ENCODE results near the gene LRP4.

The LRP4 gene

DNA sequence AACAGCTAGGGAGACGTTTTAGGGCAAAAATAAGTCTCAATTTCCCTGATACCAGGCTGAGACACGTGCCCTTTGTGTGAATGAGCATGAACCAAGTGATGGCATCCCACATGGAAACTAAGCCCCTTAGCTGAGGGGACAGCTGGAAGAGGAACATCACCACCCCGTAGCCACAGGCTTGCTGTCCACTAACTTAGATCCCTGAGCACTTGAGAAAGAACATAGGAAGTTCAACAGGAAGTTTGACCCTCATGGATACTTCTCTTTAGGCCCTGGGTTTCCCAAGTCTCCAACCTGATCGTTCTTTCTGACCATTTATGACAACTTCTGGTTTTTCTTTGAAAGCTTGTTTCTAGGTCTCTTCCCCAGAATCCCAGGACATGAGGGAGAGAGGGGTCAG, 60.7 kb downstream of the LRP4 start:
- in situ Hi-C loops (cut with MboI; ENCODE audit: low sequenced_read_pairs): no loop called here

DNA sequence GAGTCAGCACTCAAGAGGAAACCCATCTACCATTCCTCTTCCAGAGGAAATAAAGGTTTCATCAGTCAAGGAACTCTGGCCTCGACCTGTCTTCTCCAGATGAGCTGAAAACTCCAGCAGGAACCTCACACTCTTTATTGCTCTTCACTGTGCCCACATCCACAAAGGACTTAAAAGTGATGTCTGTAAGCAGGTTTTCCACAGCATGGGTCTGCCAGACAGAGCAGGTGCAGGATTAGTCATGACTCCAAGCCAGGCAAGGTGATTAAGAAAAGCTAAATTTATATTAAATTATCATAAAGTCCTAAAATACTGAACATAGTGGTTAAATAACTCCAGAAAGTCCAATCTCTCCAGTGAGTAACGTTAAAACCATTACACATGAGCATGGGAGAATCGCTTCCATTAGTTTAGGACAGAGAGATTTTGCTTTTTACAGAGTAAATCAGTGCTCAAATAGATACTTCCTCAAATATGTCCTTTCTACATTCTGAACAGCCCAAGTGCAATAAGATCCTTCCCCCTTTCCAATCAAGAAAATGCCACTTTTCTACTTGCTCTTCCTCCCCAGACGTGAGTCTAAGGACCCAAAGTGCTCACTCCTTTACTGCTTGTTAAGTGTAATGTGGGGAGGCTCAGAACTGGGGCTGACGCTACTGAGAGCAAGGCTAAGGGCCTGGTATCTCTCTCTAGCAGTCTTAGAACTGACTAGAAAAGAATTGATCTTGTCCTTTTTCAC, 61.6 kb downstream of the LRP4 start:
- in situ Hi-C loops (cut with MboI; ENCODE audit: low sequenced_read_pairs): no loop called here

DNA sequence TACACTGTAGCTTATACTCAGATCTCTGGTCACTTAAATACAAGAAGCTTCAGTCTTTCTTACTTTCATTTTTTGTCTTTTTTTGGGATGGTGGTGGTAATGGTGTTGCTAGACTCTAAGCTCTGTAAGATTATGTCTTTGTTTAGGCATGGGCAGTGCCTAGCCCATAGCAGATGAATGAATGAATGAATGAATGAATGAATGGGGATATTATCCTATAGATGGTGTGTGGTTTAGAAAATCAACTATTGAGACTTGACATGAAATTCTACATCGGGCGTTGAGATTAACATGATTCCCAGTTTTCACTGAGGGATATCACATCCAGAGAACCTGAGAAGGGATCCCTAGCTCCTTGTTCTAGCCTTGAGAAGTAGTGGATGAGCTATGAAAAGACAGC, 62.5 kb downstream of the LRP4 start:
- in situ Hi-C loops (cut with MboI; ENCODE audit: low sequenced_read_pairs): no loop called here

DNA sequence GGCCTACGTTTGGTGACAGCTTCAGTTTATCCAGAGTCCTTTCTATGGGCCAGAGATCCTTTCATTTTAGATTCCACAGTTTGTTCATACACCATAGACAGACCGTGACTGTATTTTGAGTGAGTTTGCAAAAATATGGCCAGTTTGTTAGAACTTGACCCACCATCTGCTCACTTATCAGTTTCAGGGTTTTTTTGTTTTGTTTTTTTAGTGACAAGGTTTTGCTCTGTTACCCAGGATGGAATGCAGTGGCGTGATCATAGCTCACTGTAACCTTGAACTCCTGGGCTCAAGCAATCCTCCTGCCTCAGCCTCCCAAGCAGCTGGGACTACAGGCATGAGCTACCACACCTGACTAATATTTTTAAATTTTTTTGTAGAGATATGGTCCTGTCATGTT, 63.2 kb downstream of the LRP4 start:
- in situ Hi-C loops (cut with MboI; ENCODE audit: low sequenced_read_pairs): no loop called here

DNA sequence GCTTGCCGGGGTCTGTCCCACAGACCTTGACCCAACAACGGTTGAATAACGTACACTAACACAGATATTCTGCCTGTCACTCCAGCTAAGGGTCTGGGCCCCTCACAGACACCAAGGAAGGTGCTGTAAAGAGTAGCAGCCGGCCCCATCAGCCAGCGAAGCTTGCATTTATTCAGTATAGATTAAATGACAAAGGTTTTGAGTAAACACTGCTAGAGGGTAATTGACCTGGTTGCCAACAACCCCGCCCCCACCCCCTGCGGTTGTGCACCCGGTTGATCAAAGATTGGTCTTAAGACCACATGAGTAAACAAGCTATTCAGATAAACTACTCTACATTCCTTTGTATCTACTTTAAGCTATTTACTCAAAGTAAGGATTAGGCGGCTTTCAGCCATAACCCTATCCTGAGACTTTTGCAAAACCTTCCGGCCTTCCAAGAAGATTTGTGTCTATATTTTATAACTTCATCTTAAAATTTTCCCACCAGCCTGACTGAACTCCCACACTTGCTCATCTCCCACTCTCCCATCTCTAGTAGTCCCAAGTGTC, 67.4 kb downstream of the LRP4 start:
- in situ Hi-C loops (cut with MboI; ENCODE audit: low sequenced_read_pairs): no loop called here

DNA sequence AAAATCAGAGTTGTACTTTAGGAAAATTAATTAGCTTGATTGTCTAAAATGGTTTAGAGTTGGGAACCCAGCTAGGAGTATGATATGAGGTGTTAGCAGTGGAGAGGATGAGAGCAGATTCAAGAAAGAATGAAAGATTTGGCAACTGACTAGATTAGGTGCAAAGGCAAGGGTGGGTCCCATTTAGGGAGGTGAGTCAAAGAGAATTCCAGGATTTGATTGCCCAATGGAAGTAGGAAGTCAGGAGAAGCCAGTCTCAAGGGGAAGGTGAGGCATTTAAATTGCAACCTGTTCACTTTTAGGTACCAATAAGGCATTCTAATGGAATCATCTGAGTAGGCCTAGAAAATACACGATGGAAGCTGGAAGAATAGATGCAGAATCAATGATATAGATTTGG, 68.7 kb downstream of the LRP4 start:
- in situ Hi-C loops (cut with MboI; ENCODE audit: low sequenced_read_pairs): no loop called here

DNA sequence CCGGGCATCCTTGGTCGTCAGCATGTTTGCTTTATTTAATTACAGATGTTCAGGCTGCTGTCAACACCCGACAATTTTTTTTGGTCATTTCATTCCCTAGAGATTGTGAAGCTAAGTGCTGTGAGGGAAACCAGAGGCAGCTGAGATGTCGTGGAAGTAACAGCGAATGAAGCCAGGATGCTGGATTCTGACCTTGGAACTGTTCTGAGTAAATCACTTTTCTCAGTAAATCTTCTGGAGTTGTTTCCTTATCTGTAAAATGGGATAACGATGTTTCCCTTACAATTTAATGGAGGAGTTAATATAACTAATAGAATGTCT, 71.9 kb downstream of the LRP4 start:
- in situ Hi-C loops (cut with MboI; ENCODE audit: low sequenced_read_pairs): no loop called here

DNA sequence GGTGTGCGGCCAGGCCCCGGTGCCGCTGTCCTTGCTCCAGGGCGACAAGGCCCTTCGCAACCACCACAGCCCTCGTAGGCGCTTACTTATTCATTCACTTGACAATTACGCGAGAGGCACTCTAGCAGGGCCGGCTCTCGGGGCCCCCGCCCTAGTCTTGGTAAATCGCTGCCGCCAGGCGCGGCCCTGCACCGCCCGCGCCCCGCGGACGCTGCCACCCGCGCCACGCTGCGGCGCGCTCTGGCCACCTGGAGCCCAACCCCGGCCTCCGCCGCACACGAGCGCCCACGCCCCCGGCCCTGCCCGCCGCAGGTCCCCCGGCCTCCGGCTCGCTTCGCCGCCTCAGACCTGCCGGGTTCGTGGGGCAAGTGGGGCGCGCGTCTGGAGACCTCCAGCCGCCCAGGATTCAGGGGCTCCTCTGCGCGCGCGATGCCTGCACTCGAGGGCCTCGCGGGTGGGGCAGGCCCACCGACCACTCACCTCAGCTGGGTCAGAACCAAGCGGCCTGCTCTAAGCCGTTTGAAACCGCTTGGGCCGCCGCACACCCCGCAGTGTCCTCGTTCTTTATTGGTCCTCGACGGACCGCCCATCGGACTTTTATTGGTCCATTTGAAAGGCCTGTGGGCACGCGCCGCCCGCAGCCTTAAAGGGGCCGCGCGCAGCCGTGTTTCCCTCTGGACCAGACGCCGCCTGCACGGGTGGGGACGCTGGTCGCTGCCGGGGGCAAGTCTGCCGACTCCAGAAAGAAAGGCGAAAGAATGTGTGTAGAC, 72.4 kb downstream of the LRP4 start, which contains the start of gene CKAP5:
CKAP5 (minus strand) TSS at position 541 of the 770 bp plus-strand sequence. CDS start 25,049 bp downstream, outside the sequence.
- in situ Hi-C loops (cut with MboI; ENCODE audit: low sequenced_read_pairs): no loop called here

DNA sequence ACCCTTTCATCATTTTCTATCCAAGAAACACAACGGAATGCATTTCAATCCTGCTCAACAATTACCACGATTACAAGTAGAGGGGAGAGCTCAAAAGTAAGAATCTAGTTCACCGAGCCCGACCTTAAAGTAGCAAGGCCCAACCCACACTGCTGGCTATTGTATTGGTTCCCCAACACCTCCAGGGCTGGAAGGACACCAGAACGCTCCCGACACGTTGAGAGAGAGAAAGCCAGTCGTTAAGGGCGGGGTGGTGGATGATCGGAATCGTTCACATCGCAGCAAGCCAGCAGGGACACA, 73.0 kb downstream of the LRP4 start:
- in situ Hi-C loops (cut with MboI; ENCODE audit: low sequenced_read_pairs): no loop called here

DNA sequence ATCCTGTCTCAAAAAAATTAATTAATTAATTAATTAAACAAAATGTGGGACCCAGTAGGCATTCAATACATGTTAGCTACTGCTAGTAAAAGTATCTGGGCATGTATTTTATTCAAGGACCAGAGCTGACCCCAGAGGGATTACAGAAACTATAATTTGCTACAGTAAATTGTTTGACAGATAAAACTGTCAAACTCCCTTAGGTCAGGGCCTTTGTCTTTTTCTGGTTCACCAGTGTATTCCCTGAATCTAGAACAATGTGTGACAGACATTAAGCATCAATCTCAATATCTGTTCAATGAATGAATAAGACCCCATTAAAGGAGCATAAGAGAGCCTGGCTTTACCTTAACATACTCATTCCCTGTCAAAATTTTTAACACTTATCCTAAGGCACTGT, 78.2 kb downstream of the LRP4 start:
- in situ Hi-C loops (cut with MboI; ENCODE audit: low sequenced_read_pairs): no loop called here

DNA sequence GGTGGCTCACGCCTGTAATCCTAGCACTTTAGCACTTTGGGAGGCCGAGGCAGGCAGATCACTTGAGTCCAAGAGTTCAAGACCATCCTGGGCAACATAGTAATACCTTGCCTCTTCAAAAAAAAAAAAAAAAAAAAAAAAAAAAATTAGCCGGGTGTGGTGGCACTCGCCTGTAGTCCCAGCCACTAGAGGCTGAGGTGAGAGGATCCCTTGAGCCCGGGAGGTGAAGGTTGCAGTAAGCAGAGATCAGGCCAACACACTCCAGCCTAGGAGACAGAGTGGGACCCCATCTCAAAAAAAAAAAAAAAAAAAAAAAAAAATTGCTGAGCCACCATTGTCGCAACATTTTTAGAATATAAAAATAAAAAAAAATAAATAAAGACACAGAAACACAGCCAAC, 79.8 kb downstream of the LRP4 start:
- in situ Hi-C loops (cut with MboI; ENCODE audit: low sequenced_read_pairs): no loop called here

DNA sequence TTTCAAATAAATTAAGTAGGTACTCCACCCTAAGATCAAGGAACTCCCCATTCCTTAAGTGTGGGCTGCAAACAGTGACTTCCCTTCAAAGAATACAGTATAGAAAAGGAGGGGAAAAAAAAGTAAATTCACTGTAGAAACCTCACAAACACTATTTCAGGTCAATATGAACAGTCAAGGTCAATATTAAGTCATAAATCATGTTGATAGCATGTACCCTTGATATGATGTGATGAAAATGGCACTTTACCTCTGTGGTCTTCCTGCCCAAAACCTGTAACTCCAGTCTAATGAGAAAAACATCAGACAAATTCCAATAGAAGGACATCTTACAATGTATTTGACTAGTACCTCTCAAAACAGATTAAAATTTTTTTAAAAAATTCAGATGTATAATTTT, 80.5 kb downstream of the LRP4 start:
- in situ Hi-C loops (cut with MboI; ENCODE audit: low sequenced_read_pairs): no loop called here

DNA sequence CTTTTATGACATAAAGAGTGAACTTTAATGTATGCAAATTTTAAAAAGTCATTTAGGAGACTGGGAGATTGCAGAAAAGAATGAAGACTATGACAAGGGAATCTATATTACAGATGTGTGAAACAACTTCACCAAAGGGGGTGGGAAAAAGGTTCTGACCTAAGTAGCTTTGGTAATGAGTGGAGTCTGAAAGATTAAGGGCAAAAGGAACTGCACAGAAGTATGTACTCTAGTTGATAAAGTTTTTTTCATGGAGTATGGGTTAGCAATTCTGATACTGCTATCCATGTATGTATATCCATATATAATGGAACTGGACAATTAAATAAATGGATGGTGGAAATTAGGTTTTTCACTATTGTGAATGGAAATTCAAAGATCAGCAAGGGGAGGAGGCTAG, 81.5 kb downstream of the LRP4 start:
- in situ Hi-C loops (cut with MboI; ENCODE audit: low sequenced_read_pairs): no loop called here

DNA sequence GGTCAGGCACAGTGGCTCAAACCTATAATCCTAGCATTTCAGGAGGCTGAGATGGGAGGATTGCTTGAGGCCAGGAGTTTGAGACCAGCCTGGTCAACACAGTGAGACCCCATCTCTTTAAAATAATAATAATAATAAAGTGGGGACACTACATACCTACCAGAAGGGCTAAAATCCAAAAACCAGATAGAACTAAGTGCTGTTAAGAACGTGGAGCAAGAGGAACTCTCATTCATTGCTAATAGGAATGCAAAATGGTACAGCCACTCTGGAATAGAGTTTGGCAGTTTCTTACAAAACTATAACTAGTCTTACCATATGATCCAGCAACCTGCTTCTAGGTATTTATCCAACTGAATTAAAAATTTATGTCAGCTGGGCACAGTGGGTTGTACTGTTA, 81.9 kb downstream of the LRP4 start:
- in situ Hi-C loops (cut with MboI; ENCODE audit: low sequenced_read_pairs): no loop called here

DNA sequence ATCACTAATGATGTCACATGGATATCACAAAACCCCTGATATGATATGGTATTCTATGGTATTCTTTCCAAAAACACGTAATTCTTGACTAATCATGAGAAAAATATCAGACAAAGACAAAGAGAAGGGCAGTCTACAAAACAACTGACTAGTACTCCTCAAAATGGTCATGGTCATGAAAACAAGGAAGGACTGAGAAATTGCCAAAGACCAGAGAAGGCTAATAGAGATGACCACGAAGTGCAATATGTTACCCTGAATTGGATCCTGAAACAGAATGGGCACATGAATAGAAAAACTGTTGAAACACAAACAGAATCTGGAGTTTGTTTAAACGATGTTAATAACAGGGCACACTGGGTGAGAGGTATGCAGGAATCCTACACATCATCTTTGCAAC, 82.5 kb downstream of the LRP4 start:
- in situ Hi-C loops (cut with MboI; ENCODE audit: low sequenced_read_pairs): no loop called here

DNA sequence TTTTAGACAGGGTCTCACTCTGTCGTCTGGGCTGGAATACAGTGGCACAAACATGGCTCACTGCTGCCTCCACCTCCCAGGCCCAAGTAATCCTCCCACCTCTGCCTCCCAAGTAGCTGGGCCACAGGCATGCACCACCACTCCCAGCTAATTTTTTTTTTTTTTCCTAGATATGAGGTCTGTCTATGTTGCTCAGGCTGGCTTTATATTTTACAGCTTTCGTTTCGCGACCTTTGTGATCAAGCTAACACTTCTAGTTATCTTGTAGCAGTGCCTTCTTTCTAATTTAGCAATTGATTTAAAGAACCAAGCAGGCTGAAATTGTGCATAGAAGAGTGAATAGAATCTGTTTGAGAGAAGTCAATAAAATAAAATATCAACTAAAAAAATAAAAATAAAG, 83.5 kb downstream of the LRP4 start:
- in situ Hi-C loops (cut with MboI; ENCODE audit: low sequenced_read_pairs): no loop called here

DNA sequence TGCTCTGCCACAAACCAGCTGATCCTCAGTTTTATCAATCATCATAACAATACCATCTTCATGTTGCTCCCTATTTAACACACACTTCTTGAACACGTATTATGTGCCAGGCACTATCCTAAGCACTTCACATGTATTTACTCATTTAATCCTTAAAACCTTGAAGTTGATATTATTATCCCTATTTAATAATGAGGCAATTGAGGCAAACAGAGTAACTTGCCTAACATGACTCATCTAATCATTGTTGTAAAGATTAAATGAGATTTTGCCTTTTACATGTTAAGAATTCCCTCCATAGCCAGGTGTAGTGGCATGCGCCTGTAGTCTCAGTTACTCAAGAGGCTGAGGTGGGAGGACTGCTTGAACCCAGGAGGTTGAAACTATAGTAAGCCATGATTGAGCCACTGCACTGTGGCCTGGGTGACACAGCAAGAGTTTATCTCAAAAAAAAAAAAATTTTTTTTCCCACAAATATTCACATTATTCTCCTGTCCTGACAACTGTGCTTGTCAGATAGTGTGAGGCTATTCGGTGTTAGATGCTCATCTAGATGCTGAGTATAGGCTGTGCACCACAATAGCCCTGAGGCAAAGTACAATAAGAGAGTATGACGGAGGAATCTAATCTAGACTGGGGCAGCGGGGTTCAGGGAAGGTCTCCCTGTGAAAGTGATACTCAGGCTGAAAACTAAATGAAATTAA, 85.7 kb downstream of the LRP4 start:
- in situ Hi-C loops (cut with MboI; ENCODE audit: low sequenced_read_pairs): no loop called here

DNA sequence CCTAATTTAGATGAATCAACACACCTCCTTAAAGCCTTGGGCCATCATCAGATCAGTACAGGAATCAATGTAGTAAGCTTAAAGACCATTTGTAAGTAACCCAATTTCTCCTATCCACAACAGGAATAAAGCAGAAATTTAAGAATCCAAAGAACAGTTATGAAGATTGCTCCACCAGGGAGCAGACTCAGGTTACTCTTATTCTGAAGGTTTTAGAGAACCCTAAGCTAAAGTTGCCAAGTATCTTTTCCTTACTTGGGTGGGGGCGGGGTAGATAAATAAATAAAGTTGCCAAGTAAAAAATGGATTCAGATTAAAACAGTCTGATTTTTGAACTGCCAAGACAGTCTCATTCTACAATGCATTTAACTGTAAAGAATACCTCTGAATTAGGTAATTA, 90.4 kb downstream of the LRP4 start:
- in situ Hi-C loops (cut with MboI; ENCODE audit: low sequenced_read_pairs): no loop called here

DNA sequence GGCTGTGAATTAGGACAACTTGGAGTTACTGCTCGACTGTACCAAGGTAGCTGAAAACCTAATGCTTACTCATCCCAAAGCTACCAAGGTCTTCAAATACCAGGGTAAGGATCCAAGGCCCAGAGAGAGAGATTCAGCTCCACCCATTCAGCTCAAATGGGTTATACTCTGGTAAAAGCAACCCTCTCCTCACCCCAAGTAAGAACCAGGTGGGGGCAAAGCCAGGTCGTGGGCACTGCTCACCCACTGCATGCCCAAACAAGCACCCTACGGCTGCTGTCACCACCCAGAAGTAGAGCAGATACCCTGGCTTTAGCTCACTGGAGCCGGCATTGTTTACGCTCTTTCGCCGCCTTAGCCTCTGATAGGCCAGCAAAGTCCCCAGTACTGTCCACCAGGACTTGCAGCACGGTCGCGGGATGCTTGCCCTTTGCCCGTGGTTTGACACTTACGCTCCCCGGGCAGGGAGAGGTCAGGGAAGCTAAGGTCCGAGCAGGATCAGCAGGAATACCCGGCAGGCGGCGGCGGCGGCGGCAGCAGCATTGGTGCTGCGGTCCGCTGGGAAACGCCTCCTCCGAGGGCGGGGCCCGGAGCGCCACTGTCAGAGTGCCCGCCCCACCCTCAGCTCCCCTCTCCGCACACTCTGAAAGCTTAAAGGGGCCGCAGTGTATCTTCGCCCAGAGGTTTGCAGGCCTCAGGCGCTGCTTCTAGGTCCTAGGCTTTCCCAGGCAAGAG, 91.9 kb downstream of the LRP4 start:
- in situ Hi-C loops (cut with MboI; ENCODE audit: low sequenced_read_pairs): no loop called here

DNA sequence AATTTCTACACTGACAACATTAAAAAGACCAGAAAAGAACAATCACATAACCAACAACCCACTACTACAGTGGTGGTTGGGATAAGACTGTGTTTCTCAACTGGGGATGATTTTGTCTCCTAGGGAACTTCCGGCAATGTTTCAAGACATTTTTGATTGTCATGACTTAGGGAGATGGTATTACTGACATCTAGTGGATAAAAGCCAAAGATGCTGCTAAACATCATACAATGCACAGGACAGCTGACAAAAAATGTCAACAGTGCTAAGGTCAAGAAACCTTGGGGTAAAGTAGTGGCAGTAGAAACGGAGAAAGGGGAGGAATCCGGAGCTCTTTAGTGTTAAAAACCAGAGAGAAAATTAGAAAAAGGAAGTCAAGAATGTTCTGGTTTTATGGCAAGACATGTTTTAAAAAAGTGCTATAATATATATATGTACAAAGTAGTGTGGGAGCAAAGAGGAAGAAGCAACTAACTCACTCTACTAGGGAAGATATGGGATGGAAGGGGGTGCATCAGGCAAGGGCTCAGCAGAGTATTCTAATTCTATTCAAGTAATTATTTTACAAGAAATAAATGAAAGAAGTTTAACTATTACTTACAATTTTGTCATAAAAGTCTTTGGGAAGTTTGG, 109.4 kb downstream of the LRP4 start:
- in situ Hi-C loops (cut with MboI; ENCODE audit: low sequenced_read_pairs): no loop called here
